Endothelial cell of umbilical vein (primary cell): ENCODE results near the gene KRT12.

Experiments
- CTCF ChIP-seq, 2 donors: IDR thresholded peaks; 1 replicate in 1 of 2; 2 replicates in 1 of 2; pipeline ENCODE4 v1.5.1; 2011; ENCODE audit warnings: low read length in 2 of 2, mild to moderate bottlenecking in 2 of 2, moderate library complexity in 2 of 2, control low read depth in 1 of 2, inconsistent platforms in 1 of 2, low read depth in 1 of 2; ENCODE audit not compliant: insufficient read depth in 1 of 2; ENCODE audit errors: extremely low read depth in 1 of 2
- EZH2 ChIP-seq: IDR thresholded peaks from 2 replicates; pipeline ENCODE4 v1.6.1; 2012; ENCODE audit warnings: borderline replicate concordance, low read depth, mild to moderate bottlenecking, moderate library complexity, low read length, inconsistent platforms; ENCODE audit not compliant: severe bottlenecking
- JUN ChIP-seq: IDR thresholded peaks from 2 replicates; pipeline ENCODE4 v1.6.1; 2011; ENCODE audit warnings: borderline replicate concordance, low read depth; ENCODE audit not compliant: insufficient read length, insufficient read depth
- MAX ChIP-seq: IDR thresholded peaks from 2 replicates; pipeline ENCODE4 v1.6.1; 2011; ENCODE audit not compliant: insufficient read depth, insufficient read length
- POLR2A ChIP-seq: IDR thresholded peaks from 2 replicates; pipeline ENCODE4 v1.6.1; 2012; ENCODE audit warnings: low read depth, mild to moderate bottlenecking, control low read depth, low read length
- POLR2AphosphoS5 ChIP-seq: IDR thresholded peaks from 2 replicates; pipeline ENCODE4 v1.6.1; 2012; ENCODE audit warnings: low read depth, mild to moderate bottlenecking, control low read depth, low read length, moderate library complexity; ENCODE audit not compliant: insufficient read depth

DNA sequence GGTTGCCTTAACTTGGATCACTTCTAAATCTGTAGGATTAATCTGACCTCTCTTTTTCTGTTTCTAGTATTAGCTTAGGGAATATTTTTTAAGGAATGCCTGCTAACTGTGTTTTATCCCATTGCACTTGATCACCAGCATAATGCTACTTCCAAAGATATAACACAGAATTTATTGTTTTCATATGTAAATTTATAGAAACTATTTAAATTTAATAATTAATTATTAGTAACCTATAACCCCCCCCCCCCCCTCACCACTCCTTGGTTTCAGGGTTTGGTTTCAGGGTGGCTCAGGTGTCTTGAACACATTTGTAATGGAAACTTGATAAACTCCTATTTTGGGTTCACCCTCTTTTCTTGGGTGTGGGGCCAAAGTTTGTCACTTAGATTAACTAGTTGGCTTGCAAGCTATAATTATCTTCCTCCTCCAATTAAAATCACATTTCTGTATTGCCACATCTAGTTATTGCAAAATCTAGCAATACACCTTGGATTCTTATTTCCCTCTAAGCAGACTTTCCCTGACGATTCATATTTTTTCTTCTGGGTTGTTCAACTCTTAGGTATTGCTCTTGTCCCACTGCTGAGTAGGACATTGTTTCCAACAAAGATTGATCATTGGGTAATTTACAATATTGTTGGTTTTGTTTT, 18.3 kb downstream of the KRT12 start:
- TF ChIP-seq POLR2A (no peak), CTCF (IDR thresholded peaks at IDR 0.05; ENCODE audit: extremely low read depth in 1 of 2, insufficient read depth in 1 of 2, low read depth in 1 of 2, low read length in 2 of 2) (no peak), JUN (no peak), EZH2 (no peak), POLR2AphosphoS5 (no peak), MAX (no peak)
